HG02885 (cell line): Measurements from ENCODE around the gene MOSMO.
"Not testable (repeated sequence)": the region's sequence is repeated elsewhere in the genome, so short reads cannot be mapped to it uniquely, and the experiment has no call there.

Source experiments
- ATAC-seq: cut with Tn5 transposase; IDR thresholded peaks from one replicate; pipeline ENCODE4 v1.9.1; 2021; ENCODE audit warnings: mild to moderate bottlenecking; ENCODE audit not compliant: unreplicated experiment, poor library complexity

MOSMO gene

DNA sequence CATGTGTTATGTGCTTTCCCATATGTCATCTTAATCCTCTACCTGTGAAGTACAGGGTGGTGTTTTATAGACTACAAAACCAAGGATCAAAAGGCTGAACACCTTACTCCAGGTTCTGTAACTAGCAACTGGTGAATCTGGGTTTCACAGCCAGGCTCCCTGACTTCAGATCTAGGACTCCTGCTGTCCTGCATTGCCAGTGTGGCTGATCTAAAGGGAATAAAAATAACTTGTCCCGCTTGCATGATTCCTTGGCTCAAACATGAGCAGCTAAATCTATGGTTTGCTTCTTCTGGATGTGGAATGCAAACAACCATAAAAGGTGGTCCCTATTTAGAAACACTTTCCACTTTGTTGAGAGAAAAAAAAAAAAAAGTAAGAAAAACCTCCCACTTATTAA, 80.7 kb downstream of the MOSMO start:
- no peak for ATAC-seq

DNA sequence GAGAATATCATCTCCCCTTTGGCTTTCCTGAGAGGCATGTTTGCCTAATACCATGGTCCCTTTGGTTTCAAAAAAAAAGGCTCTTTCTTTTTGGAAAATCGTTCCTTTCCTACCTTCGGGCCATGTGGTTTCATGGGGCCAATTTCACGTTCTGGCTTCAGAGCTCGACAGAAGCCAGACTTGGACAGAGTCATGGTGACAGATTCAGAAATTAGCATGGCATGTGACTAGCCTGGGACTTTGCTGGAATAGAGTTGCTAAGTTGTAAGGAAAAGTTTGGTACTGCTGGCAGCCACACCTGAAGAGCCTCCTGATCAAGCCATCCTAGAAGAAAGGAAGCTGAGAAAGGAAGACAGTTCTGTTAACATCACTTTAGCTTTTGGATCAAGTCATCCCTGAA, 82.0 kb downstream of the MOSMO start:
- no peak for ATAC-seq

DNA sequence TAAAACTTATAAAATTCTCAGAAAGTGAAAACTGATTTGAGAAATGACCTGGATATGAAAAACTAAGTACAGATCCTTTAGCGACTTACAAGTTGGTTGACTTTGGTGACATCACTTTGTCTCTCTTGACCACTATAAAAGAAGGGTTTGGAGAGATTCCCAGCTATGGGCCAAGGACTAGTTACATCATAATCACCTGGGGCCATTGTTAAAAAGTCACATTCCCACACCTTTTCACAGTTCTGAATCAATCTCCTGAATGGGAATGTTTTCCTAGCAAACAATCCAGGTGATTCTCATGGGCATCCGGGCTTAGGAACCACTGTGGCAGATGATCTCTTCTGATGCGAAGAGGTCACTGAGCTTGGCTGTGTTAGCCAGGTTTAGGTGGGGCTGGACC, 83.8 kb downstream of the MOSMO start:
- ATAC-seq = no peak

DNA sequence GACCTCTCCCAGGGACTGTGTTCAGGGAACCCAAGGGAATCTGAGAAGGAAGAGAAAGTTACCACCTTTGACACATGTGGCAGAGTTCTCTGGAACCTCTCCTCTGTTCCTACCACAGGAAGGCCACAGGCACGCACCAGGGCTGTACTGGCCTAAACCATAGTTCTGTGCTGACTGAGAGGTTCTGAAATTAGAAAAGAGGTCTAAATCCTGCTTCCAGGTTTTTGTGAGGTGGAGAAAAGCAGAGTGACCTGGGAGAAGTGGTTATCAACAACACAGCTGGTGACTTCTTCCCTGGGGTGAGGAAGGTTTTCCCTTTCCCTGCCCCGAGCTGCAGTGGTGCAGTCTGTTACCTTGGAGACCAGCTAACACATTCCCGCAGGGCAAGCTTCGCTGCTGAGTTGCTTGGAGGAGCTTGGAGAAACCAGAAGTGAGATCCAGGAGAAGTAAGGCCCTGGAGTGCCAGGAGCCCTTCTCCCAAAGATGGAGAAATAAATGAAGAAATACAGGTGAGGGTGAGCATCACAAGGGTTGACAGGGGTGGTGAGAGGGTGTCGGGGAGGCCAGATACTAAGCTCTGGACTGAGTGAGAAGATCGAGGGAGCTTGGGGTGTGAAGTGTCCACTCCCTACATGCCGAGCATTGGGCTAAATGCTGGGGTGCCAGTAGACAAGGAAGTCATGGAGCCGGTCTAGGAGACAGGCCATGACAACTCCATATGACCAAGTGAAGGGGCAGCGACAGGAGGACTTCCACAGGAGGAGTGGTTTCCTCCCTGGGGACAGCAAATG, 84.4 kb downstream of the MOSMO start, which contains the start of gene VWA3A:
TSS of gene VWA3A (plus strand) at position 399 of the 791 bp plus-strand sequence. CDS start at position 496, 97 bp downstream.
- ATAC-seq = no peak

DNA sequence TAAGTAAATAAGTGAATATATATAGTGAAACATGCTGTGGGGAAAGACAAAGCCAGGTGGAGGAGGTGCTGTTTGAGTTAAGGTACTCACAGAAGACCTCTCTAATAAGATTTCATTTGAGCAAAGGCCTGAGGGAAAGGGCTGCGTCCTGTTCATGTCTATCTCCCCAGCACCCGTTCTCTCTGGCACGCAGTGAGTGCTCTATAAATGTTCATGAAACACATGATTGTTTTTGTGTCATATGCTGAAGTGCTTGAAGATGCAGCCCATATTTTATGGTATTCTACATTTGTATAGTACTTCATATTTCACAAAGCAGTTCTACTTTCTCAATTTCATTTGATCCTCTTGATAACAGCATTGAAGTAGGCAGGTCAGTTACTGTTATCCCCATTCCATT, 85.4 kb downstream of the MOSMO start:
- ATAC-seq = no peak

DNA sequence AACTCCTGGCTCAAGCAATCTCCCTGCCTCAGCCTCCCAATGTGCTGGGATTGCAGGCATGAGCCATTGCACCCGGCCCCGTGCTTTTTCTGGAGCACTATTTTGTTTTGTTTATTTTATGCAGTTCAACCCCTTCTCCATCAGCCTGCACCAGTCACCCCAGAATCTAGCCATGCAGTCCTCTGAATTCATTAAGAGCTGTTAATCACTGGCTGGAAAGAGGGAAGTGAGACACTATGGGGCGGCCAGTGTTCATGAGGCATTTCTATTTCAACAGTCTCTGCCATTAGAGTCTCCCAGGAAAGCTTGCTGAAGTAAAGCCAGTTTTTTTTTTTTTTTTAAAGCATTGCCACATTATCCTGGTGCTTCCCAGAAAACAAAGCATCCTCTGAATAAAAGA, 86.1 kb downstream of the MOSMO start:
- no peak for ATAC-seq

DNA sequence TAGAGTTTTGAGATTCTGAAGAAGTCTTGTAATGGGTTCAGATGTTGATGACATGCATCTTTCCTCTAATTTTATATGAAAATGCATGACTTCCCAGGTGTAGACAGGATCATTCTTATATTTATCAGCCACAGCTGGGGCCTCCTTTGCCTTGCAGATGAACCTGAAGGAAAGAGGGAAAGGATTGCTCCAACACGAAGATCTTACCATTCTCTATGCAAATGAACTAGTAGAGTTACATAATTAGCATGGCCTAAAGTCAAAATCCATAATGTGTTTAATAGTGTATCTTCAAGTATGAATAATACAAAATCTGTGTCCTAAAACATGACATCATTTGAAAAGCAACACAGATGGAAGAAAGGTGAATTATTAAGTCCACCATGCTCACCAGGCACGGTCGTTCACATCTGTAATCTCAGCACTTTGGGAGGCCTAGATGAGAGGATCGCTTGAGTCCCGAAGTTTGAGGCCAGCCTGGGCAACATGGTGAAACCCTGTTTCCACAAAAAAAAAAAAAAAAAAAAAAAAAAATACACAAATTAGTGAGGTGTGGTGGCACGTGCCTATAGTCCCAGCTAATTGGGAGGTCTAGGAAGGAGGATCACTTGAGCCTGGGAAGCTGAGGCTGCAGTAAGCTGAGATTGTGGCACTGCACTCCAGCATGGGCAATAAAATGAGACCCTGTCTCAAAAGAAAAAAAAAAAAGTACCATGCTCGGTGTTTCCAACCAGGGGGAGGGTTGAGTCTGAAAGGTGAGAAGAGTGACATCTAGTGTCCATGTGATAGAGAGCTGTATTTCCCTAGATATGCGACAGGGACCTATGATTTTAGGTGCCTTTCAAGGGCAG, 90.7 kb downstream of the MOSMO start:
- no peak for ATAC-seq

DNA sequence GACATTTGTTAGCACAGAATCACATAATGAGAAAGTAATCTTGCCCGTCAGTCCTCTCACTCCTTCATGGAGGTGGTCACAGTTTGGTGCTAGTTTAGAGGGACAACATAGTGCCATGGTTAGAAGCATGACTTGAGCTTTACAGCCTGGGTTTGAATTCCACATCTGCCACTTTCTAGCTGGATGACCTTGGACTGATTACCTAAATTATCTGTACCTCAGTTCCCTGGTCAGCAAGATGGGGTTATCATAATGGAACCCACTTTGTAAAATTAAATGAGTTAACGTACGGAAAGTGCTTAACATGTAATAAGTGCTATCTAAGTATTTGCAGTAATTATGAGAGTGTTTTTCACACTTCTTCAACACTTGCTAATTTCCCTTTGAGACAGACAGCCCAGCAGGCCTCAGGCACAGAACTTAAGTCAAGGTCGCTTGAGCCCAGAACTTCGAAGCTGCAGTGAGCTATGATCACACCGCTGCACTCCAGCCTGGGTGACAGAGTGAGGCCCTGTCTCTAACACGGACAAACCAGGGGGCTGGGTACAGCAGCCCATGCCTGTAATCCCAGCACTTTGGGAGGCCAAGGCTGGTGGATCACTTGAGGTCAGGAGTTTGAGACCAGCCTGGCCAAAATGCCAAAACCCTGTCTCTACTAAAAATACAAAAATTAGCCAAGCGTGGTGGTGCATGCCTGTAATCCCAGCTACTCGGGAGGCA, 91.5 kb downstream of the MOSMO start:
- no peak for ATAC-seq

DNA sequence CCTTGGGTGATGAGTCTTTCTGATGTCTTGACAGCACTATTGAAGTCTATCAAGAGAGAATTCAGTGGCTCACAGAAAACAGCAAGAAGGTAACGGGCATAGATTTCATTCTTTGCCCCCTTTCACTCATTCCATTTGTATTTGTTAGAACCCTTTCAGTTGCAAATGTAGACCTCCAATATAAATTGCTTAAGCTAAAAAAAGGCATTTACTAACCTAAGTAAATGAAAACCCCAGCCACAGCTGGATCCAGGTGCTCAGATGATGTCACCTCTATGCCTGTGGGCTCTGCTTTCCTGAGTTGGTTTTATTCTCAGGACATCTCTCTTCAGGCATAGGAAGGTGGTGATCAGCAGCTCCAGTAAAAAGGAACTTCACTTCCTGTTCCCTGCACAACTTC, 95.5 kb downstream of the MOSMO start:
- ATAC-seq = no peak

DNA sequence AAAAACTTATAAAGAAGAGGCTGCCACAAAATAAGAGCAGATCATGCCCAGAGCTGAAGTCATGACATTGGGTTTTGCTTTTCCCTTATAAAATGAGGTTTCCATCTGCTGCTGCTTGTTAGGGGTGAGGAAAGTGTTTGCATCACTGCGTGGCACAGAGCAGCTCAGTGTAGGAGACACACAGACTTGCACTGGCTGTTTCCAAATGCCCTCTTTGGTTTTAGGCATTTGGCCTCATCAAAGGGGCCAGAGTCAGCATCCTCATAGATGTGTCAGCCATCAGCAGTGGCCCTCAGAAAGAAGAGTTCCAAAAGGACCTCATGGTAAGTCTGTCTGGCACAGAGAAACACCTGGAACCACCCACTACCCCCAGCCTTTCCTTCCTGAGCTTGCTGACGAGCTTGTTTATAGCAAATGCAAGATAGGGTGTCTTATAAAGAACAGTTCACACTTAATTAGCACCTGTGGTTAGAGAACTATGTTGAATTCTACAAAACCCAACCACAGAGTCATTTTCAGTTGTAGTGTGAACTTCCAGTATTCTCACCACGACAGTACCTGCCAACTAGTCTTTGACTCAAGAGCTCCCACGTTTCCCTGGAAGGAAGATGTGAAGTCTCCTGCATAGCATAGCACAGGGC, 101.5 kb downstream of the MOSMO start:
- no peak for ATAC-seq

DNA sequence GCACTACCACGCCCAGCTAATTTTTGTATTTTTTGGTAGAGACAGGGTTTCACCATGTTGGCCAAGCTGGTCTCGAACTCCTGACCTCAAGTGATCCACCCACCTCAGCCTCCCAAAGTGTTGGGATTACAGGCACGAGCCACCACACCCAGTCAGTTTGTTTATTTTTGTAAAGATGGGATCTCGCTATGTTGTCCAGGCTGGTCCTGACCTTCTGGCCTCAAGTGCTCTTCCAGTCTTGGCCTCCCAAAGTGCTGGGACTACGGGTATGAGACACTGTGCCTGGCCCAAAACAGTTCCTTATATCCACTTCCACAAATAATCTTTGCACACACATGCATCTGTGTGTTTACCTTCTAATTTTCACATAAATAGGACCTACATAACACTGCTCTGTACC, 103.7 kb downstream of the MOSMO start:
- not testable (repeated sequence) for ATAC-seq

DNA sequence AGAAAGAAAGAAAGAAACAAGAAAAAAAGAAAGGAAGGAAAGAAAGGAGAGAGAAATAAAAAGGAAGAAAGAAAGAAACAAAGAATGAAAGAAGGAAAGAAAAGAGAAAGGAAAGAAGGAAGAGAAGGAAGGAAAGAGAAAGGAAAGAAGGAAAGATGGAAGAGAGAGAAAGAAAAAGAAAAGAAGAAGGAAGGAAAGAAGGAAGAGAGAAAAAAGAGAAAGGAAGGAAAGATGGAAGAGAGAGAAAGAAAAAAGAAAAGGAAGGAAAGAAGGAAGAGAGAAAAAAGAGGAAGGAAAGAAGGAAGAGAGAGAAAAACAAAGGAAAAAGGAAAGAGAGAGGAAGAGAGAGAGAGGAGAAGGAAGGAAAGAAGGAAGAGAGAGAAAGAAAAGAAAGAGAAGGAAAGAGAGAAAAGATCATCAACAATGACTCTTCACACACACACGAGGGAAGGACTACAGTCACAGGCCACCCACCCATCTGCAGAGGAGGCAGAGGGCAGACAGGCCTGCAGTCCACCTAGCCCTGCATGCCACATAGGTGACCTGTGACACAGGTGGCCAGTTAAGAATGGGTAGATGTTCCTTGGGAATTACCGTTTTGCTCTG, 108.3 kb downstream of the MOSMO start:
- no peak for ATAC-seq

DNA sequence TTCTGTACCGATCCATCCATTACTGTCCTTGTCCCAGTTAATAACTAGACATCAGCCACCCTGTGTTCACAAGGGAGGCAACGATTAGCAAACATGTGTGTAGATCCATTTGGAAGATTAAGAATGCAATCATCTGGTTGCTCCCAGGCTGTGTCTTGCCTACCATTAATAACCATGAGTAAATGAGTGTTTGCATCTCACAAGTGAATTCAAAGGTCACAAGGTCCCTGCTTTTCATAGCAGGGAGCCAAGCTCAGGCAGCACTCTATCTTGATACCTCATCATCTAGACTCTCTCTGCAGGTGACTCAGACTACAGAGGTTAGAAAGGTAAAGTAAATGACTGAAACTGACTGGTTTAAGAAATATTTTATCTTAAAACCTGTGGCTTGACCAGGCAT, 109.7 kb downstream of the MOSMO start:
- ATAC-seq = no peak

DNA sequence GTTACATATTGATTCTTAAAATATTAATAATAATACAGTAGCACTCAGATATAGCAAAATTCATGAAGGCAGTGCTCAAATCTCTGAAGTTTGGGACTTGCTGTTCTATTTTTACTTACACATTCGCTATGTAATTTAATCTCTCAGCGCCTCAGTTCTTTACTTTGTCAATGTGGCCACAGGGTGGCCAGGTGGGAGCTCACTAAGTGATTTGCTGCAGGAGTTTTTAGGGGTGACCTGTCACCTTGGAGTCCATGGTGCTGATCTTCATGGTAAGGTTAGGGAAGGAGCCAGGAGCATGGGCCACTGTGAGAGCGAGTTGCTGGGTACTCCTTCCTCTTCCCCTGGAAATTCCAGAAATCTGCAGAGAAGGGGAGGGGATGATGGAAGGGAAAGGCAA, 112.5 kb downstream of the MOSMO start:
- ATAC-seq = no peak

DNA sequence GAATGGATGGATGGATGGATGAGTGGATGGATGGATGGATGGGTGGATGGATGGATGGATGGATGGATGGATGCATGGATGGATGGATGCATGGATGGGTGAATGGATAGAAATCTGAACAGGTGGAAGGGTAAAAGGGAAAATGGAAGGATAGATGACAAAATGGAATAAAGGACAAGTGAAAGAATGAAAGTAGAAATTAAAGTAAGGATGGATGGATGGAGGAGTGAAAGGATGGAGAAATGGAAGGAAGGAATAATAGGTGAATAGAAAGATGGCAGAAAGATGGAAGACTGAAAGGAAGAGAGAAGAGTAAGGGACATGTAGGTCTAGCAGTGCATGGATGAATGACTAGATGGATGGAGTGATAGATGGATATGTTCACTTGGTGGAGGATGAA, 114.3 kb downstream of the MOSMO start:
- no peak for ATAC-seq

DNA sequence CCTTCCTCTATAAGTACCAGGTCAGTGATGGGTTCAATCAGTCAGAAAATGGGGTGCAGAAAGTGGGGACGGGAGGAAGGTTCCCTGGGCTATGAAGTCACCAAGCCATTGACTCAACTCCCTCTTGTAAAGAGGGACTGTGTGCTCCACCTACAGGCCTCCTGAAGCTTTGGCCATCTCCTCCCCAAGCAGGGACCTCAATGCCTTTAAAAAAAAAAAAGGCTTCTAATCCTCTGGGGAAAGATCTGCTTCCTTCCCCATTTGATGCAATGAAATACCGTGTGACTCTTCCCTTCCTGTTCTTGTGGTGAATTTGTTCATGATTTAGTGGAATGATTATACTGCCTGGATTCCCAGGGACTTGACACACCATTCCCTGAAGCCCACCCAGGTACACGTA, 115.2 kb downstream of the MOSMO start:
- no peak for ATAC-seq

DNA sequence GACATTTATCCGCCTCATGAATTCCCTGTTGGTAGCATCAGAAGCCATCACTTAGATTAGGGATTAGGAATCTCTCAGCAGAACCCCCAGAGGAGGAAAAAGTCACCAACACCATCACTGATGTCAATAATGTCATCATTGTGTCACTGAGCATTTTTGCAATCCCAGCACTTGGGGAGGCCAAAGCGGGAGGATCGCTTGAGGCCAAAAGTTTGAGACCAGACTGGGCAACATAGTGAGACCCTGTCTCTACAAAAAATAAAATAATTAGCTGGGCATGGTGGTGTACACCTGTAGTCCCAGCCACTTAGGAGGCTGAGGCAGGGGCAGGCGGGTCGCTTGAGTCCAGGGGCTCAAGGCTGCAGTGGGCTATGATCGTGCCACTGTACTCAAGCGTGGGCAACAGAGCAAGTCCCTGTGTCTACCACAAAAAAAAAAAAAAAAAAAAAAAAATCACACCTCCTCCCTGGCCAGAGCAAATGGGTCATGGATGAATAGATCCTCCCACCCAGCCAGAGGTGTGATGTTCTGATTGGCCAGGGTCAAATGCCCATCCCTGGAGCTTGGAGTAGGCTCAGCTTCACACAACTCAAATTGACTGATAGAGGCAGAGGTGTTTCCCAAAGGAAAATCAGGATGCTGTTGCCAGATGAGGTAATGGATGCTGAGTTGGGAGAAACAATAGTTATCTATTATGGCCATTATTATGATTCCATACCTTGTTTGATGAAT, 116.0 kb downstream of the MOSMO start:
- no peak for ATAC-seq

DNA sequence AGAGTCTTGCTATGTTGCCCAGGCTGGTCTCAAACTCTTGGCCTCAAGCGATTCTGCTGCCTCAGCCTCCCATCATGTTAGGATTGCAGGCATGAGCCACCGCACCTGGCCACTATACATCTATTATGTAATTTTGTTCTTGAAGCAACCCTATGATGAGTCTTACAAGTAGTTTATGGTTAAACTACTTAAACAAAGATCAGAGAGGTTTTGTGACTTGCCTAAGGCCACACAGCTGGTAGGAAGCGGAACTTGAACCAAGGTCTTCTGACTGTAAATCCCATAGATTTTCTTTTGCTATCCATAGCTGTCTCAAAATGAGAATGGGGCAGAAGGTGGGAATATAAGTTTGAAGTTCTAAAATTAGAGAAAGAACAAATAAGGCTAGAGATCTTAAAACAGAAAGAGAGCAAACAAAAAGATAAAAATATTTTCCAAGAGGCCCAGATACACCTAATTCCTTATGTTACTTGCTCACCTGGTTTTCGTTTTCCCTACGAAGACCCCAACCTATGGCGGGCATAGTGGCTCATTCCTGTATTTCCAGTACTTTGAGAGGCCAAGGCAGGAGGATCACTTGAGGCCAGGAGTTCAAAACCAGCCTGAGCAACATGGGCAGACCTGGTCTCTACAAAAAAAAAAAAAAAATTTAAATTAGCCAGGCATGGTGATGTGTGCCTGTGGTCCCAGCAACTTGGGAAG, 116.8 kb downstream of the MOSMO start:
- ATAC-seq = no peak

DNA sequence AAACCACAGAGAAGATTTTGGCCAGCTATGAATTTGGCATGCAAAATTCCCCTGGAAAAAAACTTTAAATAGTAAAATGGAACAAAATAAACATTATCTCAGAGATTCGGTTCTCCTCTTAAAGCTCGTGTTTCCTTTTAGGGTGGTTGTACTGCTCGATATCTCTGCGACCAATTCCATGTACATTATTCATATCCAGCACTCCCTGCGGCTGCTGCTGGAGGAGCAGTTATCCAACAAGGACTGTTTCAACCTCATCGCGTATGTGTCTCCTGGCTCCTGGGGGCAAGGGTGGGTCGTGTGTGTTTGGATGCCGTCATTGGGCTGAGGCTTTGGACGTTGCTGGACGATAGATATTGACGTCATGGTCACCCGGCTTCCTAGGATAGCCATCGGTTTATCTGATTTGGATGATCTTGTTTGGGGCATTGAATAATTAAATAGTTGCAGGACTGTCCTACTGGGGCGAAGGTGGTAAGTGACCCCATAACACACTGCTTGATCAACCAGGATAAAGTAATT, 118.2 kb downstream of the MOSMO start:
- ATAC-seq = no peak
